Measurements from ENCODE around the gene FMNL2.

The FMNL2 gene

GRCh38 chr2:152548996-152549395, 214.0 kb downstream of the FMNL2 start:
- no peak for DNase-seq (ENCODE audit: low read depth in 4 of 4, low spot score in 1 of 4)

- DNase-seq (ENCODE audit: low read depth in 4 of 4, low spot score in 1 of 4), result no peak
Observed at GRCh38 chr2:152549423-152549822, 214.4 kb downstream of the FMNL2 start.

GRCh38 chr2:152550386-152550785, 215.4 kb downstream of the FMNL2 start:
- no peak for DNase-seq (ENCODE audit: low read depth in 4 of 4, low spot score in 1 of 4)

GRCh38 chr2:152552888-152553287, 217.9 kb downstream of the FMNL2 start:
- DNase-seq (ENCODE audit: low read depth in 4 of 4, low spot score in 1 of 4), result no peak

GRCh38 chr2:152553518-152553917, 218.5 kb downstream of the FMNL2 start:
- no peak for DNase-seq (ENCODE audit: low read depth in 4 of 4, low spot score in 1 of 4)

GRCh38 chr2:152555048-152555447, 220.1 kb downstream of the FMNL2 start:
- DNase-seq (ENCODE audit: low read depth in 4 of 4, low spot score in 1 of 4), result no peak

GRCh38 chr2:152556506-152556905, 221.5 kb downstream of the FMNL2 start:
- no peak for DNase-seq (ENCODE audit: low read depth in 4 of 4, low spot score in 1 of 4)

GRCh38 chr2:152557273-152557888, 222.4 kb downstream of the FMNL2 start:
- DNase-seq (ENCODE audit: low read depth in 4 of 4, low spot score in 1 of 4), result no peak

- DNase-seq (ENCODE audit: low read depth in 4 of 4, low spot score in 1 of 4), result no peak
Observed at GRCh38 chr2:152558158-152558984, 223.4 kb downstream of the FMNL2 start.

GRCh38 chr2:152559008-152559407, 224.0 kb downstream of the FMNL2 start:
- no peak for DNase-seq (ENCODE audit: low read depth in 4 of 4, low spot score in 1 of 4)

GRCh38 chr2:152560166-152560565, 225.2 kb downstream of the FMNL2 start:
- DNase-seq (ENCODE audit: low read depth in 4 of 4, low spot score in 1 of 4), result no peak

- DNase-seq (ENCODE audit: low read depth in 4 of 4, low spot score in 1 of 4), result no peak
Observed at GRCh38 chr2:152560873-152561595, 226.1 kb downstream of the FMNL2 start.

- DNase-seq (ENCODE audit: low read depth in 4 of 4, low spot score in 1 of 4), result no peak
Observed at GRCh38 chr2:152562198-152562884, 227.4 kb downstream of the FMNL2 start.

- no peak for DNase-seq (ENCODE audit: low read depth in 4 of 4, low spot score in 1 of 4)
Observed at GRCh38 chr2:152563764-152564163, 228.8 kb downstream of the FMNL2 start.

GRCh38 chr2:152564754-152565551, 230.0 kb downstream of the FMNL2 start:
- no peak for DNase-seq (ENCODE audit: low read depth in 4 of 4, low spot score in 1 of 4)

GRCh38 chr2:152565884-152566727, 231.1 kb downstream of the FMNL2 start:
- no peak for DNase-seq (ENCODE audit: low read depth in 4 of 4, low spot score in 1 of 4)

- DNase-seq (ENCODE audit: low read depth in 4 of 4, low spot score in 1 of 4), result no peak
Observed at GRCh38 chr2:152566728-152567069, 231.7 kb downstream of the FMNL2 start.

GRCh38 chr2:152568531-152568930, 233.6 kb downstream of the FMNL2 start:
- no peak for DNase-seq (ENCODE audit: low read depth in 4 of 4, low spot score in 1 of 4)

GRCh38 chr2:152569186-152569585, 234.2 kb downstream of the FMNL2 start:
- DNase-seq (ENCODE audit: low read depth in 4 of 4, low spot score in 1 of 4), result no peak

Data from stimulated activated CD4-positive, alpha-beta T cell treated with anti-CD3 and anti-CD28 coated beads, Interleukin-1b, Interleukin-23, amount 100 ng/mL, for 24 hours (primary cell).